ENCODE data around the gene YJU2. TPM values are rescaled to one million over a fixed set of nuclear protein-coding genes. Genes with fewer than 3 reads are reported as not detected.

Gene YJU2
- polyA plus RNA-seq, 1 donor from 2014 or later = 32.6 TPM

Other genes with a start within 250 kb of the YJU2 start
- 22.3 and 27.0 TPM in 2 replicates for gene PIAS4, start 239.3 kb upstream of the YJU2 start, polyA plus RNA-seq
- 1.7 and 2.5 TPM in 2 replicates for gene ZBTB7A, start 180.2 kb upstream of the YJU2 start, polyA plus RNA-seq
- 95.5 and 102 TPM in 2 replicates for gene MAP2K2, start 123.0 kb upstream of the YJU2 start, polyA plus RNA-seq
- not detected in 2 replicates for gene CREB3L3, start 93.4 kb upstream of the YJU2 start, polyA plus RNA-seq
- 42.7 and 42.8 TPM in 2 replicates for gene SIRT6, start 64.5 kb upstream of the YJU2 start, polyA plus RNA-seq
- 2.8 and 3.3 TPM in 2 replicates for gene ANKRD24, start 64.4 kb upstream of the YJU2 start, polyA plus RNA-seq
- gene EBI3, start 17.6 kb upstream of the YJU2 start, polyA plus RNA-seq = not detected in 2 replicates
- gene SHD, start 32.2 kb downstream of the YJU2 start, polyA plus RNA-seq = 188 and 191 TPM in 2 replicates
- gene TMIGD2, start 55.3 kb downstream of the YJU2 start, polyA plus RNA-seq = not detected in 2 replicates
- gene FSD1, start 57.5 kb downstream of the YJU2 start, polyA plus RNA-seq = 114 and 158 TPM in 2 replicates
- 0.16 and 0.62 TPM in 2 replicates for gene STAP2, start 91.7 kb downstream of the YJU2 start, polyA plus RNA-seq
- 34.8 and 37.0 TPM in 2 replicates for gene MPND, start 96.5 kb downstream of the YJU2 start, polyA plus RNA-seq
- 25.2 and 28.6 TPM in 2 replicates for gene SH3GL1, start 153.5 kb downstream of the YJU2 start, polyA plus RNA-seq
- 3.1 and 9.4 TPM in 2 replicates for gene CHAF1A, start 155.6 kb downstream of the YJU2 start, polyA plus RNA-seq
- gene UBXN6, start 210.7 kb downstream of the YJU2 start, polyA plus RNA-seq = 102 and 122 TPM in 2 replicates
- gene HDGFL2, start 225.2 kb downstream of the YJU2 start, polyA plus RNA-seq = 79.7 and 89.1 TPM in 2 replicates